ENCODE measurements around the gene KIF26A. TPM values are rescaled to one million over a fixed set of nuclear protein-coding genes. Genes with fewer than 3 reads are reported as not detected.

KIF26A gene
- total RNA-seq, 1 experiment from 2014 or later: 5.5 TPM

DNA sequence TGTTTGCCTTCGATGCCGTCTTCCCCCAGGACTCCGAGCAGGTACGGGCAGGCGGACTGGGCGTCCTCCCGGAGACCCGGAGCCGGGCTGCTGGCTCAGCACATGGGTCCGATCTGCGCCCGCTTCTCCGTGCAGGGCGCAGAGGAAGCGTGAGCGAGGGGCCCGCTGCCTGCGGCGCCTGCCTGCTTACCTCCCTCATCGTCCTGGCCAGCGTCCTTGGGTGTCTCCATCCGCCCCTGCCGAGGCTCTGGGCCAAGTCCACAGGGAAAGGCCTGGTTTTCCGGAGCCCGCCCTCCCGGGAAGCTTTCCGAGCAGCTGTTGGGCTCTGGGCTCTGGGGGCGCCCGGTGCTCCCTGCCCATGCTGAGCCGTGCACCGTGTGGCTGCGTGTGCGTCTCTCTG, 33.5 kb downstream of the KIF26A start:
- POLR2A ChIA-PET: interaction anchor here (0.5 to 1.5 kb wide), 2 partner anchors 10 to 21 kb away, joined by 3 to 4 read pairs; no protein-coding TSS in a partner anchor
- TSS peak; percentile 49 for BruUV-seq (replicated peaks)

DNA sequence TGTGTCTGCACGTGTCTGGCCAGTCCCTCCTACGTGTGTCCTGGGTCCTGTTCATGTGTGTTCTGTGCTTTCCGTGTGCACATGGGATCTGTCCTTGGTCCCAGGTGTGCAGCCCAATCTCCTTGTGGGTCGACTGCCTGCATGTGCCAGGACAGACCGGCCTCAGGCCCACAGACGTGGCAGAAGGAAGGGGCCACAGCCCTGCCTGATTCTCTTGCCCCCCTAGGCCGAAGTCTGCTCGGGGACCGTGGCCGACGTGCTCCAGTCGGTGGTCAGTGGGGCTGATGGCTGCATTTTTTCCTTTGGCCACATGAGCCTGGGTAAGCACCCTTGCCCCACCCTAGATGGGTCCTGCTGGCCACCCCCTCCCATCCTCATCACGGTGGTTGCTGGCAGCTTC, 34.0 kb downstream of the KIF26A start:
- DNase-seq: no peak
- Mint-ChIP-seq H3K4me3 (ENCODE audit: unreplicated experiment) (peak overlapping the region; percentile 76), H3K27me3 (ENCODE audit: insufficient read depth, unreplicated experiment) (no peaks in the 10 kb centered on the region), H3K4me1 (ENCODE audit: low read depth, unreplicated experiment) (no peaks in the 10 kb centered on the region), H3K27ac (ENCODE audit: unreplicated experiment) (peak overlapping the region; percentile 79), H3K36me3 (ENCODE audit: insufficient read depth, unreplicated experiment) (no peaks in the 10 kb centered on the region), H3K9me3 (ENCODE audit: unreplicated experiment) (no peaks in the 10 kb centered on the region)
- peaks cover 15% of the 10 kb centered on the region for H3K4me1 ChIP-seq
- no peaks in the 10 kb centered on the region for H3K9me3 ChIP-seq
- intact Hi-C loops (cut with micrococcal nuclease; ENCODE audit: unreplicated experiment): no loop called here
- H3K27me3 ChIP-seq (replicated peaks; ENCODE audit: control insufficient read depth, insufficient read depth, low read length): no peaks in the 10 kb centered on the region
- BruUV-seq (replicated peaks): no TSS peak
- peak overlapping the region; percentile 65 for H3K4me3 ChIP-seq (ENCODE audit: low read depth, low read length)
- H3K36me3 ChIP-seq (ENCODE audit: control insufficient read depth, insufficient read depth, low read length): no peaks in the 10 kb centered on the region
- CTCF ChIA-PET: no interaction called here
- POLR2A ChIA-PET: interaction anchor here (1.5 kb wide), 1 partner anchor 9 kb away, joined by 3 read pairs; no protein-coding TSS in a partner anchor
- TF ChIP-seq, protein P1, sequence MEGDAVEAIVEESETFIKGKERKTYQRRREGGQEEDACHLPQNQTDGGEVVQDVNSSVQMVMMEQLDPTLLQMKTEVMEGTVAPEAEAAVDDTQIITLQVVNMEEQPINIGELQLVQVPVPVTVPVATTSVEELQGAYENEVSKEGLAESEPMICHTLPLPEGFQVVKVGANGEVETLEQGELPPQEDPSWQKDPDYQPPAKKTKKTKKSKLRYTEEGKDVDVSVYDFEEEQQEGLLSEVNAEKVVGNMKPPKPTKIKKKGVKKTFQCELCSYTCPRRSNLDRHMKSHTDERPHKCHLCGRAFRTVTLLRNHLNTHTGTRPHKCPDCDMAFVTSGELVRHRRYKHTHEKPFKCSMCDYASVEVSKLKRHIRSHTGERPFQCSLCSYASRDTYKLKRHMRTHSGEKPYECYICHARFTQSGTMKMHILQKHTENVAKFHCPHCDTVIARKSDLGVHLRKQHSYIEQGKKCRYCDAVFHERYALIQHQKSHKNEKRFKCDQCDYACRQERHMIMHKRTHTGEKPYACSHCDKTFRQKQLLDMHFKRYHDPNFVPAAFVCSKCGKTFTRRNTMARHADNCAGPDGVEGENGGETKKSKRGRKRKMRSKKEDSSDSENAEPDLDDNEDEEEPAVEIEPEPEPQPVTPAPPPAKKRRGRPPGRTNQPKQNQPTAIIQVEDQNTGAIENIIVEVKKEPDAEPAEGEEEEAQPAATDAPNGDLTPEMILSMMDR (IDR thresholded peaks at IDR 0.05; ENCODE audit: insufficient read depth in 1 of 2, low read depth in 1 of 2, low read length in 1 of 2, severe bottlenecking in 1 of 2, unreplicated experiment in 1 of 2): no peak

More for the DNA sequence above, 33.5 kb downstream of the KIF26A start:
- TF ChIP-seq, protein P1 (IDR thresholded peaks at IDR 0.05; ENCODE audit: insufficient read depth in 1 of 2, low read depth in 1 of 2, low read length in 1 of 2, severe bottlenecking in 1 of 2, unreplicated experiment in 1 of 2): no peak
- Mint-ChIP-seq H3K9me3 (ENCODE audit: unreplicated experiment) (no peaks in the 10 kb centered on the region), H3K27me3 (ENCODE audit: insufficient read depth, unreplicated experiment) (no peaks in the 10 kb centered on the region), H3K27ac (ENCODE audit: unreplicated experiment) (peak overlapping the region; percentile 79), H3K4me3 (ENCODE audit: unreplicated experiment) (peak overlapping the region; percentile 76), H3K4me1 (ENCODE audit: low read depth, unreplicated experiment) (no peaks in the 10 kb centered on the region), H3K36me3 (ENCODE audit: insufficient read depth, unreplicated experiment) (no peaks in the 10 kb centered on the region)
- Histone ChIP-seq H3K4me3 (ENCODE audit: low read depth, low read length) (peak overlapping the region; percentile 65), H3K4me1 (peaks cover 15% of the 10 kb centered on the region), H3K9me3 (no peaks in the 10 kb centered on the region), H3K36me3 (ENCODE audit: control insufficient read depth, insufficient read depth, low read length) (no peaks in the 10 kb centered on the region), H3K27me3 (replicated peaks; ENCODE audit: control insufficient read depth, insufficient read depth, low read length) (no peaks in the 10 kb centered on the region)
- CTCF ChIA-PET: interaction anchor here (0.7 to 1.0 kb wide), 2 partner anchors 10 to 170 kb away, joined by 3 read pairs; no protein-coding TSS in a partner anchor
- no peak for DNase-seq
- intact Hi-C loops (cut with micrococcal nuclease; ENCODE audit: unreplicated experiment): no loop called here

DNA sequence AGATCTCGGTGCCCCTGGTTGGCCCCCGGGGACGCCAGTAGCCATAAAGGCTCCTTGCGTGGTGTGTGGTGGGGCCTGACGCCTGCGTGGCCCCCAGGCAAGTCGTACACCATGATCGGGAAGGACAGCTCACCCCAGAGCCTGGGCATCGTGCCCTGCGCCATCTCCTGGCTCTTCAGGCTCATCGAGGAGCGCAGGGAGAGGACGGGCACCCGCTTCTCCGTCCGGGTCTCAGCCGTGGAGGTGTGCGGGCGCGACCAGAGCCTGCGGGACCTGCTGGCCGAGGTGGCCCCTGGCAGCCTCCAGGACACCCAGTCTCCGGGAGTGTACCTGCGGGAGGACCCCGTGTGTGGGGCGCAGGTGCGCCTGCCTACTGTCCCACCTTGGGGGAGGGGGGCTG, 34.5 kb downstream of the KIF26A start:
- Mint-ChIP-seq H3K27me3 (ENCODE audit: insufficient read depth, unreplicated experiment) (no peaks in the 10 kb centered on the region), H3K27ac (ENCODE audit: unreplicated experiment) (no peak overlapping the region), H3K36me3 (ENCODE audit: insufficient read depth, unreplicated experiment) (no peaks in the 10 kb centered on the region), H3K9me3 (ENCODE audit: unreplicated experiment) (no peaks in the 10 kb centered on the region), H3K4me3 (ENCODE audit: unreplicated experiment) (no peak overlapping the region), H3K4me1 (ENCODE audit: low read depth, unreplicated experiment) (no peaks in the 10 kb centered on the region)
- intact Hi-C loops (cut with micrococcal nuclease; ENCODE audit: unreplicated experiment): no loop called here
- Histone ChIP-seq H3K4me3 (ENCODE audit: low read depth, low read length) (no peak overlapping the region), H3K36me3 (ENCODE audit: control insufficient read depth, insufficient read depth, low read length) (no peaks in the 10 kb centered on the region), H3K27me3 (replicated peaks; ENCODE audit: control insufficient read depth, insufficient read depth, low read length) (no peaks in the 10 kb centered on the region), H3K9me3 (no peaks in the 10 kb centered on the region), H3K4me1 (peaks cover 15% of the 10 kb centered on the region)
- TF ChIP-seq, protein P1 (IDR thresholded peaks at IDR 0.05; ENCODE audit: insufficient read depth in 1 of 2, low read depth in 1 of 2, low read length in 1 of 2, severe bottlenecking in 1 of 2, unreplicated experiment in 1 of 2): no peak
- CTCF ChIA-PET: no interaction called here
- no peak for DNase-seq
- BruUV-seq (replicated peaks): no TSS peak
- POLR2A ChIA-PET: no interaction called here
